Tibial nerve (tissue), 3 donors: ENCODE data around the gene NEURL3.

Experiments used
- POLR2A ChIP-seq, 2 donors: fragments of 450-650 bp; IDR thresholded peaks; one replicate each; pipeline ENCODE4 v1.6.1; 2017; ENCODE audit warnings: antibody characterized with exemption in 2 of 2, mild to moderate bottlenecking in 2 of 2, moderate library complexity in 2 of 2
- TF ChIP-seq, protein P1 (sequence below), 5 experiments: fragments of 200-600 bp in 3 of 5; fragments of 450-650 bp in 2 of 5; sonication (generic) in 3 of 5; IDR thresholded peaks; one replicate each; pipeline ENCODE4 v1.5.1; 2016 to 2019; ENCODE audit warnings: antibody characterized with exemption in 5 of 5, mild to moderate bottlenecking in 3 of 5, moderate library complexity in 2 of 5

DNA sequence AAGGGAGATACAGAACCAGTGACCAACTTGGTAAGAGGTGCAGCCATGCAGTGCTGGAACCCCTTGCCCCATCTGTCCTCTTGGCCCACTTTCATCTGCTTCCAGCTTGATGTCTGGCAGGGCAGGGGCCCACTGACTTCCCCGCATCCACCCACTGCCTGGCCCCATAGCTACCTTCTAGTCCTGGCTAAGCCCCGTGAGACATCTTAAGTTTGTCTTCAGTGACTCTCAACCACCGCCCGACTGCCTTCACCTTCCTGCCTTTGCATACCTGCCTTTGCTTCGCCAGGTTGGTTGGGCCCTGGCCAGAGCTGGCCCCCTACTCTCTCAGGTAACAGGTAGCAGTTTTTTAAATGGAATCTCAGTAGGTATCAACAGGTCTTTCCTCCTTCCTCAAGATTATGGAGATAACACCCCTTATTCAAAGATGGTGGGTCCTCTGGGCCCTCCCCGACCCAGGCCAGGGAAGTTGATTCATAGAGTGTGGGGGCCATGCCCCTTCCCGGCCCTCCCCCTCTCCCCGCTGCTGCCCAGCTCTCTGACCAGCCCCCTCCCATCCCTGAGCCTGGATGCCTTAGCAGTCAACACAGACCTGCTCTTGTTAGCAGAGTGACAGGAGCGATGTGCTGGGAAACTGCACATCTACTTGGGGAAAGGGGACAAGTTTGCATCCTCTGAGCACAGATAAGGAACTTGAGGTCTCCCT lies 34.2 kb upstream of the NEURL3 start:
- TF ChIP-seq, protein P1, sequence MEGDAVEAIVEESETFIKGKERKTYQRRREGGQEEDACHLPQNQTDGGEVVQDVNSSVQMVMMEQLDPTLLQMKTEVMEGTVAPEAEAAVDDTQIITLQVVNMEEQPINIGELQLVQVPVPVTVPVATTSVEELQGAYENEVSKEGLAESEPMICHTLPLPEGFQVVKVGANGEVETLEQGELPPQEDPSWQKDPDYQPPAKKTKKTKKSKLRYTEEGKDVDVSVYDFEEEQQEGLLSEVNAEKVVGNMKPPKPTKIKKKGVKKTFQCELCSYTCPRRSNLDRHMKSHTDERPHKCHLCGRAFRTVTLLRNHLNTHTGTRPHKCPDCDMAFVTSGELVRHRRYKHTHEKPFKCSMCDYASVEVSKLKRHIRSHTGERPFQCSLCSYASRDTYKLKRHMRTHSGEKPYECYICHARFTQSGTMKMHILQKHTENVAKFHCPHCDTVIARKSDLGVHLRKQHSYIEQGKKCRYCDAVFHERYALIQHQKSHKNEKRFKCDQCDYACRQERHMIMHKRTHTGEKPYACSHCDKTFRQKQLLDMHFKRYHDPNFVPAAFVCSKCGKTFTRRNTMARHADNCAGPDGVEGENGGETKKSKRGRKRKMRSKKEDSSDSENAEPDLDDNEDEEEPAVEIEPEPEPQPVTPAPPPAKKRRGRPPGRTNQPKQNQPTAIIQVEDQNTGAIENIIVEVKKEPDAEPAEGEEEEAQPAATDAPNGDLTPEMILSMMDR (IDR thresholded peaks at IDR 0.05): no peak
- TF ChIP-seq POLR2A (IDR thresholded peaks at IDR 0.05): no peak
